Endothelial cell of umbilical vein (primary cell): ENCODE results near the gene RPS19.

Experiments used
- CTCF ChIP-seq, 2 donors: IDR thresholded peaks; 1 replicate in 1 of 2; 2 replicates in 1 of 2; pipeline ENCODE4 v1.5.1; 2011; ENCODE audit warnings: low read length in 2 of 2, mild to moderate bottlenecking in 2 of 2, moderate library complexity in 2 of 2, control low read depth in 1 of 2, inconsistent platforms in 1 of 2, low read depth in 1 of 2; ENCODE audit not compliant: insufficient read depth in 1 of 2; ENCODE audit errors: extremely low read depth in 1 of 2
- EZH2 ChIP-seq: IDR thresholded peaks from 2 replicates; pipeline ENCODE4 v1.6.1; 2012; ENCODE audit warnings: borderline replicate concordance, low read depth, mild to moderate bottlenecking, moderate library complexity, low read length, inconsistent platforms; ENCODE audit not compliant: severe bottlenecking
- GATA2 ChIP-seq: IDR thresholded peaks from 2 replicates; pipeline ENCODE4 v1.7.0; 2011; ENCODE audit warnings: low read depth, mild to moderate bottlenecking, moderate library complexity, mixed read lengths, low read length; ENCODE audit not compliant: insufficient read length, insufficient read depth
- JUN ChIP-seq: IDR thresholded peaks from 2 replicates; pipeline ENCODE4 v1.6.1; 2011; ENCODE audit warnings: borderline replicate concordance, low read depth; ENCODE audit not compliant: insufficient read length, insufficient read depth
- MYC ChIP-seq: IDR thresholded peaks from one replicate; pipeline ENCODE4 v1.6.1; 2011; ENCODE audit warnings: mild to moderate bottlenecking, low read depth, low read length
- POLR2A ChIP-seq: IDR thresholded peaks from 2 replicates; pipeline ENCODE4 v1.6.1; 2012; ENCODE audit warnings: low read depth, mild to moderate bottlenecking, control low read depth, low read length
- POLR2AphosphoS5 ChIP-seq: IDR thresholded peaks from 2 replicates; pipeline ENCODE4 v1.6.1; 2012; ENCODE audit warnings: low read depth, mild to moderate bottlenecking, control low read depth, low read length, moderate library complexity; ENCODE audit not compliant: insufficient read depth

DNA sequence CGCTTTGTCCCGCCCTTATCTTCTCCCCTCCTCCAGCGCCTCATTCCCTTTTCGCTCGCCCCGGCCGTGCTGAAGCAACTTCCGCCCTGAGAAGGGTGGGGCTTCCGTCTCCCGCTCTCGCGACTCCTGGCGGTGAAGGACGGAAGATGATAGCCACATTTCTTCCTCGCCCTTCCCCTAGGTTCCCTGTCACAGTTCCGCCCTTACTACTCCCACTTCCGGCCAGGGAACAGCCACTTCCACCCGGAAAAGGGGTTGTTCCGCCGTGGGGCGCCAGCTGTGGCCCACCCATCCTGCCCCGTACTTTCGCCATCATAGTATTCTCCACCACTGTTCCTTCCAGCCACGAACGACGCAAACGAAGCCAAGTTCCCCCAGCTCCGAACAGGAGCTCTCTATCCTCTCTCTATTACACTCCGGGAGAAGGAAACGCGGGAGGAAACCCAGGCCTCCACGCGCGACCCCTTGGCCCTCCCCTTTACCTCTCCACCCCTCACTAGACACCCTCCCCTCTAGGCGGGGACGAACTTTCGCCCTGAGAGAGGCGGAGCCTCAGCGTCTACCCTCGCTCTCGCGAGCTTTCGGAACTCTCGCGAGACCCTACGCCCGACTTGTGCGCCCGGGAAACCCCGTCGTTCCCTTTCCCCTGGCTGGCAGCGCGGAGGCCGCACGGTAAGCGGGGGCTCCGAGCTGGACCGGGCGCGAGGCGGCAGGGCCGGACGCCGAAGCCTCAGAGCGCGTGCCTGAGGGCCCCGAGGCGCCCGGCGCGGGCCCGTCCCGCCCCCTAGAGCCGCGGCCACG is at the start of gene RPS19:
- TF ChIP-seq CTCF (IDR thresholded peaks at IDR 0.05; ENCODE audit: extremely low read depth in 1 of 2, insufficient read depth in 1 of 2, low read depth in 1 of 2, low read length in 2 of 2): peak; percentile 43 to 65
- peak; percentile 86 for TF ChIP-seq POLR2A
- no peak for TF ChIP-seq EZH2
- TF ChIP-seq MYC: no peak
- peak; percentile 97 for TF ChIP-seq POLR2AphosphoS5
- no peak for TF ChIP-seq GATA2
- TF ChIP-seq JUN: no peak
